Mesothelial cell of epicardium (in vitro differentiated cells): ENCODE measurements around the gene SEMA3F. TPM values are rescaled to one million over a fixed set of nuclear protein-coding genes. Genes with fewer than 3 reads are reported as not detected.

ENCODE experiments used
- DNase-seq, 2 experiments: peaks; one replicate each; pipeline ENCODE4 v3.0.0; 2021; ENCODE audit warnings: low spot score in 2 of 2; ENCODE audit not compliant: unreplicated experiment in 2 of 2
- H3K27ac Mint-ChIP-seq: 2 replicates; pipeline ENCODE4 v1.8.0; 2021; ENCODE audit warnings: mixed read lengths
- H3K27me3 Mint-ChIP-seq: 2 replicates; pipeline ENCODE4 v1.8.0; 2021; ENCODE audit warnings: low read depth, mixed read lengths
- H3K36me3 Mint-ChIP-seq: 2 replicates; pipeline ENCODE4 v1.8.0; 2021; ENCODE audit warnings: mixed read lengths
- H3K4me1 Mint-ChIP-seq: 2 replicates; pipeline ENCODE4 v1.8.0; 2021; ENCODE audit warnings: mixed read lengths
- H3K4me3 Mint-ChIP-seq: 2 replicates; pipeline ENCODE4 v1.8.0; 2021; ENCODE audit warnings: mild to moderate bottlenecking, moderate library complexity, mixed read lengths
- H3K9me3 Mint-ChIP-seq: 2 replicates; pipeline ENCODE4 v1.8.0; 2021; ENCODE audit warnings: mixed read lengths
- CTCF ChIP-seq: fragments of 200-600 bp; sonication (generic); IDR thresholded peaks from one replicate; pipeline ENCODE4 v1.5.0; 2021; ENCODE audit warnings: antibody characterized with exemption; ENCODE audit not compliant: unreplicated experiment
- total RNA-seq: library from RNA; stranded (reverse); gene quantifications from 3 replicates; pipeline ENCODE4 v1.2.1, GENCODE V29; 2021

Gene SEMA3F
- total RNA-seq = 94.5 to 101 TPM (median 99.1 TPM) in 3 replicates

GRCh38 chr3:50154840-50155490 is at the start of gene SEMA3F:
TSS of gene SEMA3F (plus strand) at chr3:50155324. CDS start at chr3:50159623, 4,299 bp downstream.
- H3K4me3 Mint-ChIP-seq = peak within 1 kb of the TSS; percentile 92
- DNase-seq = peak; percentile 62 to 73
- peaks cover 1% of the 10 kb centered on the region for H3K36me3 Mint-ChIP-seq
- H3K27ac Mint-ChIP-seq = peak within 1 kb of the TSS; percentile 86
- H3K9me3 Mint-ChIP-seq = no peaks in the 10 kb centered on the region
- H3K4me1 Mint-ChIP-seq = peaks cover 79% of the 10 kb centered on the region
- peaks cover 2% of the 10 kb centered on the region for H3K27me3 Mint-ChIP-seq
- no peak for TF ChIP-seq CTCF

- Mint-ChIP-seq H3K36me3 (peaks cover 64% of the 10 kb centered on the region), H3K4me3 (no peak overlapping the region), H3K9me3 (no peaks in the 10 kb centered on the region), H3K27ac (no peak overlapping the region), H3K27me3 (no peaks in the 10 kb centered on the region), H3K4me1 (no peaks in the 10 kb centered on the region)
- no peak for DNase-seq
- TF ChIP-seq CTCF = no peak
Measured at GRCh38 chr3:50111757-50112156, 43.4 kb upstream of the SEMA3F start.

- H3K4me3 Mint-ChIP-seq = no peak overlapping the region
- no peak overlapping the region for H3K27ac Mint-ChIP-seq
- DNase-seq = no peak
- H3K27me3 Mint-ChIP-seq = no peaks in the 10 kb centered on the region
- peaks cover 62% of the 10 kb centered on the region for H3K36me3 Mint-ChIP-seq
- no peak for TF ChIP-seq CTCF
- no peaks in the 10 kb centered on the region for H3K9me3 Mint-ChIP-seq
- H3K4me1 Mint-ChIP-seq = no peaks in the 10 kb centered on the region
Measured at GRCh38 chr3:50112462-50112861, 42.7 kb upstream of the SEMA3F start.

- TF ChIP-seq CTCF = no peak
- no peak overlapping the region for H3K4me3 Mint-ChIP-seq
- peaks cover 5% of the 10 kb centered on the region for H3K4me1 Mint-ChIP-seq
- no peaks in the 10 kb centered on the region for H3K9me3 Mint-ChIP-seq
- no peak overlapping the region for H3K27ac Mint-ChIP-seq
- no peak for DNase-seq
- H3K27me3 Mint-ChIP-seq = no peaks in the 10 kb centered on the region
- peaks cover 48% of the 10 kb centered on the region for H3K36me3 Mint-ChIP-seq
Measured at GRCh38 chr3:50117120-50117519, 38.0 kb upstream of the SEMA3F start.

- Mint-ChIP-seq H3K36me3 (peaks cover 46% of the 10 kb centered on the region), H3K9me3 (no peaks in the 10 kb centered on the region), H3K27ac (no peak overlapping the region), H3K4me3 (no peak overlapping the region), H3K27me3 (no peaks in the 10 kb centered on the region), H3K4me1 (peaks cover 17% of the 10 kb centered on the region)
- TF ChIP-seq CTCF = no peak
- no peak for DNase-seq
Measured at GRCh38 chr3:50118237-50118636, 36.9 kb upstream of the SEMA3F start.
